ENCODE data around the gene RNF175.

RNF175 gene

DNA sequence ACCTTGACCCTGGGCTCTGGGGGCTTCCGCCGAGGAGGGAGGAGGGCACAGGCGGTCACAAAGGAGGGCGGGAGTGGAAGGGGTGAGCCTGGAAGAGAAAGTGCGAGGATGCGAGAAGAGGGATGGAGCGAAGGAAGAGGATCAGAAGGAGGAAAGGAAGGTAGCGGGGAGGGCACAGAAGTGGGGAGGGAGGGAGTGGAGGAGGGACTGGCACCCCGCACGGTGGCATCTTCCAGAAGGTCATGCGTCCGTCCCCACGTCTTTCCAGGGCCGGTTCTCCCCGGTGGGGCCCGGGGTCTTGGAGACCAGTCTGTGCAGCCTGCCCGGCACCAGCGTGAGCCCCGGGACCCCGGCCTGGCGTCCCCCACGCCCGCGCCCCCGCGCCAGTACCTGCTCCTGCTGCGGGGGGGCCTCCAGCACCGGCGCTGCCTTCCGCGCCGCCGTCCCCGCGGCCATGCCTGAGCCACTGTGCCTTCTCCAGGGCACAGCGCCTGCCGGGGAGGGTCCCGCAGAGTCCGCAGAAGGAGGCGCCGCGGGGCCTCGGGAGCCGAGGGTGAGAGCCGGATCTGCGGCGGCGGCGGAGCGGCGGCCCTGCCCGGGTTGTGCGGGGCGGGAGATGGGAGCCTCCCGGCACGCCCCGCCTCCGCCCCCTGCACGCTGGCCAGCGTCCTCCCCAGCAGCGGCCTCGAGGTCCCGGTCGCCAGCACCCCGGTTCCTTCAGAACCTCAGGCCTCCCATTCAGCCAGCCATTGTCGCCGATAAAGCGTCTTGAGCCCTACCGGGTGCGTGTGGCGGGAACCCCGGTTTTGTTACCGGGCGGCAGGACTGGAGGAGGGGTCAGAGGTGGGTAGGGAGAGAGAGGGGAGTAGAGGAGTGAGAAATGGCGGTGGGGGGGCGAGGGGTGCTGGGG lies at the start of gene RNF175:
RNF175 (minus strand) TSS at position 618 of the 910 bp plus-strand sequence; CDS start at position 456, 162 bp downstream.
- DNase-seq = no peak

DNA sequence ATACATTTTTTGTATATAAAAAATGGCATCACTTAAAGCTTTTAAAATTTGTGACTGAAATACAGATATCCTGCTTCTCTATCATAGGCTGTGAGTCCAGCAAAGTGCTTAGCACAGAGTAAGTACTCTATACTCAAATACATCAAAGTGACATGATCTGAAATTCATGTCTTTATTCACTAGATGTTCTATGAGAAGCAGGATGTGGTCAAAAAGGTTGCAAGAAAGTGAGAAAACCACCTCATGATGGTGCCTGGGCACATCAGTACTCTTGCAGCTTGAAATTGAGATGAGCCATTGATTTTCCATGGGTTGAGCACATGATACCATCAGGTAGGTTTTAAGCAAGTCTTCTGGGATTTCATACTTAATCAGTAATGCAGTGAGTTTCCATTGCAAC lies 49.5 kb upstream of the RNF175 start:
- DNase-seq = peak in 1 of 2 donors; percentile 49

DNA sequence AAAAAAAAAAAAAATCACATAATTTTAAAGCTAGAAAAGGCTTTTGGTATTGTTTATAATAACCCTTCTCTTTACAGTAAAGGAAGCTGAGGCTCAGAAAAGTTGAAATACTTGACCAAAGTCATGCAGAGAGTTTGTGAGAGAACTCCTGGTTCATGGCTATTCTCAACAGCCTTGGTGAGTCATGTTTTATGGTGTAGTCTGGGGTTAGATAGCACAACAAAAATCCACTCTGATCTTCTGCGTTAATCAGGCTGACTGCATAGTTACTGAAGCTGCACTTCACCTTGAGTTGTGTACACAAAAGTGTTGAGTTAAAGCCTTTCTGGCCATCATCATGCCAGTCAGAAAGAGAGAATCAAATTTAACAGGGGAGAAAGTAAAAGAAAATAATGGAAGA lies 48.4 kb upstream of the RNF175 start:
- DNase-seq = no peak

DNA sequence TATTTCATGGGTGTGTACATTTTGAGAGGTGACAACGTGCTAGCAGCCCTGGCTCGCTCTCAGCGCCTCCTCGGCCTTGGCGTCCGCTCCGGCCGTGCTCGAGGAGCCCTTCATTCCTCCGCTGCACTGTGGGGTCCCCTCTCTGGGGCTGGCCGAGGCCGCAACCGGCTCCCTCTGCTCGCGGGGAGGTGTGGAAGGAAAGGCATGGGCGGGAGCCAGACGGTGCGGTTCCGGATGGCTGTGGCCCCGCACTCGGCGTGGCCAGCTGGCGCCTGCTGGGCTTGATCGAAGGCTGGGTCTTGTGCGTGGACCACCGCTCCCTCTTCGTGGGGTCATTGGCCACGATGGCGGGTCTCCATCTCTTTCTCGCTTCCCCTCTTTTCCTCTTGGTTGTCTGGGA lies 46.2 kb upstream of the RNF175 start:
- no peak for DNase-seq

DNA sequence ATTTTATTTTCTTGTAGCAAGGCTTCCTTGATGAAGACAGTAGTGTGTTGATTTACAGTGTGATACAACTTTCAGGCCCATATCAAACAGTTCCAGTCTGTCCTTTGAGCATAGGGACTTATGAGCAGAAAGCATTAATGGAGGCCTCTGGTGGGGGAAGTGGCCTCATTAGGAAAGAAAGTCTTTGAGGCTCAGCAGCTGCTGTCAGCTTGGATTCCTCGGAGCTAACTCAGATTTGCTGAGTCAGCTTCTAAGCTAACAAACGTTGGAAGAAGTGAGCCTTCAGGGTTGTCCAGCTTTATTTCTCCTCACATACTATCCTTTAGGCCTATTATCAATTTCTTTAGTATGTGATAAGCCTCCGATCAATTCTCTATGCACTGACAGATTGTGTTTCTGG lies 44.9 kb upstream of the RNF175 start:
- no peak for DNase-seq

DNA sequence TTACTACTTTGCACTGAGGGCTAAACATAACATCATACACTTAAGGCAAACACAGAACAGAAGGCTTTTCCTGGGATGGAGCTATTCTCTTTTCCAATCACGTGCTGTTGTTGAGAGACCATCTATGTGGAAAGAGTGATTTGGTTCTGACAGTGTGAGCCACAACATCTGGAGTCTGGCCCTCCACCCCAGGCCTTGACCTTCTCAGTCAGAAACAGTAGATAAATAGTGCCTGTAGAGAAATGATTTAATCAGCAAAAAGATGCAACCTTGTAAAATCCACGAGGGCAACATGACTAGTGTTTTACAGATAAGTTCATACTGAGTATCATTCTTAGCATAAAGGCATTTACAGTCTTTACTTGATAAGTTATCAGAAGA lies 39.9 kb upstream of the RNF175 start:
- DNase-seq = no peak

DNA sequence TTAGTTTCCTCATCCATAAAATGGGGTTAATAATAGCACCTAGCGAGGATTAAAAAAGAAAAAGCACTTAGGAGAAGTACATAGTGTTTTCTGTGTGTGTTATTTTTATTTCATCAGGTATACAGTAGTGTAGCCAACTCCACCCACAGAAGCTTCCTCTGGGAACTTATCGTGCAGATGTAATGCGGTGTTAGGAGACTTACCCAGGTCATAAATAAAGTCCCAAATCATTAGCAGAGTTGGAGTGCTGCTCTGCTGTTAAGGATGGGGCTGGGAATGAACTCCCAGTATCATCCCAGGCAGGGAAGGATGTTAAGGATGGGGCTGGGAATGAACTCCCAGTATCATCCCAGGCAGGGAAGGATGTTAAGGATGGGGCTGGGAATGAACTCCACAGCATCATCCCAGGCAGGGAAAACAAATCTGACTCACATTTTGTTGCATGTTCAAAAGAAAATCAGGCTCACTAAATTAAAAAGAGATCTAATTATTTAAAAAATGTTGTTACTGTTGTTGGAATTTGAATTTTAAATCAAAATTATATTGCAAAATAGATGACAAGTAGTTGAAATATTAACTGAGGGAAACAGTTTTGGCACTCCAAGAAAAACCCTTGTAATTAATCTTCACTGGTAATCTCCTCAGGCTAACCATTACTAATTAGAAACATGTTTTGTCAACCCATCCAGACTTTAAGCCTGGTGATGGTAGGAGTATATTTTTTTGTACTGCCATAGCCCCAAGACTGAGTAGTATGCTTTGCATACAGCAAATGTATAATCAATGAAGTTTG lies 39.3 kb upstream of the RNF175 start:
- no peak for DNase-seq

DNA sequence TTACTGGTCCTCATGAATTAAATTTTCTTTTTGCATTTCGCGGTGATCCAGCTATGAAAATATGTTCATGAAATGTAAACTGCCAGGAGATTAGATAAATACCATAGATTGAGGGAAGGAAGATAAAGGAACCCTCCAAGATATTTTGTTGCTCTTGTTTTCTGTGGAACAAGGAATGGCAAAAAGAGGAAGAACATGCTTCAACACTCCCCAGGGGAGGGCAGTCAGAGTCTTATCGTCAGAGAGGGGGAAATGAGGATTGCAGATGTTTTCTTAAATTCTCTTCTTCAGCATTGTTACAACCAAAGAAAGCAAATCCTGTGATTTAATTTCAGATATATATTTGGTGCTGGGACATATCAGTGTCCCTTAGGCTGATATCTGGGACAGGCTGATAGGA lies 38.6 kb upstream of the RNF175 start:
- DNase-seq = no peak

DNA sequence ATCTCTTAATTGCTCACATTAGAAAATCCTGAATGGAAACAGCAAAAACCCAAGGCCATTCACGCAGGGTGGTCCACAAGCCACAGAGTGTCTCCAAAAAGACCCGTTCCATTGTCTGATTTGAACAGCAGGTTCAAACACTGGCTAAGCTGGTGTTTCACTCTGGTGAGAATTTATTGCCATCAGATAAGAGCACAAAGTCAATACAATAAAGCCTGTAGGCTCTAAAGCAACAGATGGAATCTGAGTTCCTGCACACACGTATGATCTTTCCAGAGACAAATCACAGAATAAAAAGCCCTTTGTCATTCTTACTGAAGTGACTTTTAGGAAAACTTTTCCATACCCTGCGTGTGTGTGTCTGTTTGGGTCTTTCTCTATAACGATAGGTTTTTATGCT lies 34.2 kb upstream of the RNF175 start:
- no peak for DNase-seq

DNA sequence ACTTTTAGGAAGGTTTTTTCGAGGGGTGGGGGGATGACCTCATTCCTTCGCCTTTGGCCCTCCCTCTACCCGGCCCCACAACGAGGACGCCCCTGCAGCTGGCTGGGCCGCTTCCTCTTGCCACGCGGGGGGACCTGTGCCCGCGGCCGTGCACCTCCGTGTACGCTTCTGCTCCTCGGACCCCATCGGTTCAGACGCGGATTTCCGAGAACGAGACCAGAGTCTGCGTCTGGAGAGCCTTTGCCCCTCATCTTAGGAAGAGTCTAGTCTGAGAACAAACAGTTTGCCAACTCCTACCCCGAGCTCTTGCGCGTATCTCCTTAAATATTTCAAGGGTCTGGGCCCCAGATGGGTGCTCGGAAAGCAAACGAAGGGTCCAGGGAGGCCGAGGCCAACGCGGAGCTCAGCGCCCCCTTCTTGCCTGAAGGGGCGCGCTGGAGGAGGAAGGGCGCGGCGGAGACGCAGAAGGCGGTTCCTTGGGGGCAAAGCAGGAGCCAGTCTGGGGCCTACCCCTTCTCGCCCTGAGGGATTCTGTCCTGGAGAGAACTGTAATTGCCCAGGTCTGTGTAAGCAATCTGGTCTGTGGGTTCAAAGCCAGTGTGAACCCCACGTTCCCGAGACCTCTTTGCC lies 32.9 kb upstream of the RNF175 start:
- DNase-seq = no peak

DNA sequence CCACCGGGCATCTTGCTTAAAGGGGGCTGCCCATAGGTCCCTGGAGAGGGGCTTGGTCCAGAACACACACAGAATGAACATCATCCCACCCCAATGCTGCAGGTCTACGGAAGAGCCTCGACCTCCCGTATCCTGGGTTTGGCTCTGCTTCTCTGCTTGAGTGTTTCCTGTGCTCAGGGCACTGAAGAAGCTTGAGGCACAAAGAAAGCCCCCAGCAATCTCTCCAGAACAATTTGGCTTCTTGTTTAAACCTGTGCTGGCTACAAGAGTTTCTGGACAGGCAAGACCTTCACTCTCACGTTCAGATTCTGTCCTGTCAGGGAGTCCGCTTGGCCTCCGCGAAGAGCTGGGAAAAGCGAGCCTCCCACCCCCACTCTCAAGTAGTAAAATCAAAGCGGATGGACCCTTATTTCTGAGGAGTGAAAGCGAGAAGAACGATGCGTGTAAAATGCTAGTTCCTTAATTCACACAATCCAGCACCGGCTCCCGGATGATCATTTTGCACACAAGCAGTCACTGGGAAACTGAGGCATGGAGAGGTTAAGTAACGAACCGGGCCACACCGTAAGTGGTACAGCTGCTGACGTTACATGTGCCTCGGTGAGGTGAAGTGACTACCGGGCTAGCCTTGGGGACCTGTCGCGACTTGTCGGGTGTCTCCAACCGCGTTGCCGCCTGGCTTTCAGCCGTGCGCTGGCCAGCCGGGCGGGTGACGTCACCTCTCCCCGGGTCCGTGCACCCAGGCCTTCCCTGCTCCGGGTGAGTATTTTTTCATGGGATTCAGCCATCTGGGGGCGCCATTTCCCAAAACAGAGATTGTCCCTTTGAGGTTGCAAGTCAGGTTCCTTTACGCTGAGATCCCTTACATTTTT lies 32.2 kb upstream of the RNF175 start:
- peak in 1 of 2 donors; percentile 13 for DNase-seq

DNA sequence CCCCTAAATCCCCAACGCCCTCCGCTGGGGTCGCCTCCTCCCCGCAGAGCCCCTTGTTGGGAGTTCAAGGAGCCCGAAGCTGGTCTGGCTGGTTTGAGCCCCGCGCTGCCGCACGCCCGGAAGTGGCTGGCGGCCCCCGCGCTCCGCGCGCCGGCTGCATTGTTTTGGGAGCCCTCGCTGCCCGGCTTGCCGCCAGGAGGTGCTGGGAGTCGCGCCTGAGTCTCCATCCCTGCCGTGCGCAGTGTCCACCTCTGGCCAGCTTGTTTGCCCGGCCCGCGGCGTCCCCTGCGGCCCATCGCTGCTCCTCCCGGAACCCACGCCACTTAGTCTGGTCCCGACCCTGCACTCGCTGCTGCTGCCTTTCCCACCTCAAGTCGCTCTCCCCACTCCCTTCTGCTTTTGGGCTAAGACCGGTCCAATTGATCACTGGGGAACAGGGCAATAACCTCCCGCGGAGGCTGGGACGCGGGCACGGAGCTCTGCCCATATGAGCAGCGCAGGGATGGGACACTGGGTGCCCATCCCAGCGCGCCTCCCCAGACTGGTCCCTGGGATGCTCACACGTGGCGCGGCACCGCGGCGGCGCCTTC lies 31.2 kb upstream of the RNF175 start:
- DNase-seq = no peak

DNA sequence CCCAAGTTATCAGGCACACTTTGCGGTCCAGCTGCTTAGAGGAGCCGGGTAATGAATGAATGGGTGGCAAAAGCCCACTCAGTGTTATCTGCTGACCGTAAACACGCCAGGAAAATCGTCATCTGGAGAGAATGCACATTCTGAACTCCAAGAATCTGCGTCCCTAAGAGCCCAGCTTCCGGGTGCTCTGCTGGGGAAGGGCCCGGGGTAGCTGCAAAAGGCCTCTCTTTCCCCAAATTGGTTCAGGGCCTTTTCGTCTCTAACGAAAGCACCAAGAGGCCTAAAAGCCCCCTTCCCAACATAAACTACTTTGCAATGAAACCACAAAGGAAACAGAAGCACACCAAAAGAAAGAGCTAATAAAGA lies 30.7 kb upstream of the RNF175 start:
- DNase-seq = no peak

DNA sequence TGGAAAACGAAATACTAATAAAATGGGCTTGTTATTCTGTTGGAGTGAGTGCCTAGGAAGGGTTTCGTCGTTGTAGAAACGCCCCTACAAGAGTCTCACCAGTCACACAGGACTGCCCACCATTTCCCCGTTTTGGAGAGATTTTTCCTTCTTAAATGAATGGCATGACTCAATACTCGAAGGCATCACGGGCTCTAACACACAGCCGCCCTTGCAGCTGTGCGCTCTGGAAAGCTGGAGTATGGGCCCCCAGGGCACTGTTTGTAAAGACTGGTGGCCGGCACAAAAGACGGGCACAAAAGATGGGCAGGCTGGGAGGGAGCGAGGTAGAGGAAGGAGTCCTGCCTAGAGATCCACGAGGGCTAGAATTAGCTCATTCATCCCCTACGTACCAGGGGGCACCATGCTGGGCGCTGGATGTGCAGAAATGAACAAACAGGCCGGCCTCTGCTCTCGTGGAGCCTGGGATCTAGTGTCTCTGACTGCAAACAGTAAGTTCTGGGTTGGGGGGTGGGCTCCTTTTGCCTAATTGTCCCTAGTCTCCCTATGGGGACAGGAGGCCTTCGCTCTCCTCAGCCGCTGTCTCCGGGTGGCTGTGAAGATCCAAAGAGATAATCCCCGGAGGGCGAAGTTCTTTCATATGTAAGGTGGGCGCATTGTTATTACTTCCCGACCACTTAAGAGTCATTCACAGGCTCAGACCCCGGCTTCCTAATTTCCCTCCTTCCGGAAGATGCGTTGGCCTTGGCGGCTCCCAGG lies 30.1 kb upstream of the RNF175 start:
- no peak for DNase-seq

DNA sequence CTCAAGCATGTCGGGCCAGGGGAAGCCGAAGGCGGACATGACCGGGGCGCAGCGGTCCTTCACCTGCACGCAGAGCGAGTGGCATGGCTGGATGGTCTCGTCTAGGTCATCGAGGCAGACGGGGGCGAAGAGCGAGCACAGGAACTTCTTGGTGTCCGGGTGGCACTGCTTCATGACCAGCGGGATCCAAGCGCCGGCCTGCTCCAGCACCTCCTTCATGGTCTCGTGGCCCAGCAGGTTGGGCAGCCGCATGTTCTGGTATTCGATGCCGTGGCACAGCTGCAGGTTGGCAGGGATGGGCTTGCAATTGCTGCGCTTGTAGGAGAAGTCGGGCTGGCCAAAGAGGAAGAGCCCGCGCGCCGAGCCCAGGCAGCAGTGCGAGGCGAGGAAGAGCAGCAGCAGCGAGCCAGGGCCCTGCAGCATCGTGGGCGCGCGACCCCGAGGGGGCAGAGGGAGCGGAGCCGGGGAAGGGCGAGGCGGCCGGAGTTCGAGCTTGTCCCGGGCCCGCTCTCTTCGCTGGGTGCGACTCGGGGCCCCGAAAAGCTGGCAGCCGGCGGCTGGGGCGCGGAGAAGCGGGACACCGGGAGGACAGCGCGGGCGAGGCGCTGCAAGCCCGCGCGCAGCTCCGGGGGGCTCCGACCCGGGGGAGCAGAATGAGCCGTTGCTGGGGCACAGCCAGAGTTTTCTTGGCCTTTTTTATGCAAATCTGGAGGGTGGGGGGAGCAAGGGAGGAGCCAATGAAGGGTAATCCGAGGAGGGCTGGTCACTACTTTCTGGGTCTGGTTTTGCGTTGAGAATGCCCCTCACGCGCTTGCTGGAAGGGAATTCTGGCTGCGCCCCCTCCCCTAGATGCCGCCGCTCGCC lies 28.8 kb upstream of the RNF175 start, which contains the start of gene SFRP2:
SFRP2 (minus strand) TSS at position 671 of the 864 bp plus-strand sequence; CDS start at position 423, 248 bp downstream.
- no peak for DNase-seq

DNA sequence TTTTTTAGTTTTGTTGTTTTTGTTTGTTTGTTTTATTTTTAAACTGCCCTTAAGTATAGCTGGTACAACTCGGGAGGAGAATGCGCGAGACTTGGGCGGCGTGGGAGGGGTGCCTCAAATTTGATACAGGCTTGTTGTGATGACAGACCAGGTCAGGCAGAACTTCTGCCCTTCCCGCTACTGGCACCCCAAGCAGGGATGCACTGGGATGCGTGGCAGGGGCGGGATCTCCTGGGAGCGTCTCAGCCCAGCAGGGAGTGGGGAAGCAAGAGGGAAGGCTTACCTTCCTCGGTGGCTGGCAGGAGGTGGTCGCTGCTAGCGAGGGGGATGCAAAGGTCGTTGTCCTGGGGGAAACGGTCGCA lies 28.2 kb upstream of the RNF175 start:
- DNase-seq = no peak

DNA sequence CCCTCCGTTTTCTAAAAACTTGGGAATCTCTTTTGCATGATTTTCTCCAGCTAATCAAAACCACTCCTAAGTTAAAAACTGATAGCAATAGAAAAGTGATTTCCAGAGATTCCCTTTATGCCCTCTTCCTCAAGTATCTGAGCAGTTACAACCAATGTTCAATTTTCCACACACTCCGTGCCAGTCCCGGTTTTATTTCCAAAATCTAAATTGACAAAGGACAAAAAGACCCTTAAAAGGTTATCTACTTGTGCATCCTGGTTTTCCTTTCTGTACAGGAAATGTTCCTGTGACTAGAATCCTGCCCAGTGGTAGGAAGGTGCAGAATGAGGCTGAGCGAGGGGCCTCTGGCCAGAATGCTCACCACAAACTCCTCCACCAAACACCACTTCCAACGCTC lies 27.8 kb upstream of the RNF175 start:
- DNase-seq = no peak

DNA sequence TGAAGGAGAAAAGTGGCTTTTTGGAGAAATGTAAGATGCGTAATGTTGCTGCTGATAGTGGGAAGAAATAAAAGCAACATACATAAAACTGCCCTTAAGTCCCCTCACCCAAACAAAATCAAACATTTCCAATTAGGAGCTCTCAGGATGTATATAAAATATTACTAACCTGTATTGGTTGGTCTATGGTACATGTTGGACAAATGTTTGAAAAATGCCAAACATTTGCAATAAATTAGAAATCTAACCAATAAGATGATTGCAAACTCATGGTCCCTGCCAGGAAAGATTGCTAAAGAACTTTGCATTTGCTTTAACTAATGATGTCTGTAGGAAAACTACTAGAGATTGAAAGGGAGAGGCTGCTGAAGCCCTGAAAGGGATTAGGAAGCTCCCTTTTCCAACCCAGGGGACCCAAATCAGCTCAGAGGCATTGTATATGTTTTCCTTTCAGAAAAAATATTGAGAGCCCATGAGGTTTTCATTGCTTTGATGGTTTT lies 27.3 kb upstream of the RNF175 start:
- DNase-seq = no peak

DNA sequence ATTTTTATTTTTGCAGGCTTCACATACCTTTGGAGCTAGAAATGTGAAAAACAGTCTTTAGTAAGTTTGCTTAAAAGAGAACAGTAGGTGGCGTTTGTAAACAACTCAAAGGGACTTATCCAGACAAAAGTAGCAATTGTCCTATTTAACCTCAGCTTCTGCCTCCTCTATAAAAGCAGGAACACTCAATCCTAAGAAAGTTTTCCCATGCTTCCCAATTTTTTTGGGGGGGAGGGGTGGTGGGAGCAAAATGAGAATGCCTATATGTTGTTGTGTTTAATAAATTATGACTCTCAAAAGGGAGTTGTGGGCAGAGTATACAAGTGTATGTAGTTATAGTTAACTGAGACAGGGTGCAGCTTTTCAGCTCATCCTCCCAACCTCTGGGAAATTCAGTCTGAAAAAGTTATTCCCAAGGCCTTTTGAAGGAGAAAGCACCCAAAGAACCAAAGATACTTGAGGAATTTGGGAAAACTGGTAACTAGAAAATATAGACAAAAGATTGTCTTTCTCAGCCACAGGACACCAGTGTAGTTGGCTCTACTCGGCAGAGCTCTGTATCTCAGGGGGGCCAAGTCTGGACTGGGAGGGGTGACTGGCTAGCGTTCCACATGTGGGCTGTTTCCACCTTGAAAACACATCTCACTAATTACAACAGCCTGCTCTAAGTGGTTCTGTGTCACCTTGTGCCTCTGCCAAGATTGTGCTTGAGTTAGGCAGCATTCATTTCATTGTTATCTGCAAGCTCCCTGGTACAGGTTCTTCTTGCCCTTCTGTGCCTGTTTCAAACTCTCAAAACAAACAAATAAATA lies 26.3 kb upstream of the RNF175 start:
- DNase-seq = peak in 1 of 2 donors; percentile 26

Measured in CD4-positive, alpha-beta T cell treated with Interleukin-4 for 1 hour (primary cell).